CD4-positive, alpha-beta T cell treated with Interferon alpha-2 for 1 hour (primary cell): ENCODE measurements around the gene TACR1.

ENCODE experiments used
- DNase-seq, 2 donors: peaks; one replicate each; pipeline ENCODE4 v3.0.0-alpha.2; 2020 to 2022

Gene TACR1

GRCh38 chr2:75041731-75042600 lies 157.4 kb downstream of the TACR1 start:
- DNase-seq = no peak

GRCh38 chr2:75041226-75041625 lies 158.1 kb downstream of the TACR1 start:
- no peak for DNase-seq

GRCh38 chr2:75035444-75036353 lies 163.6 kb downstream of the TACR1 start:
- DNase-seq = no peak

- DNase-seq = no peak
These were observed 165.8 kb downstream of the TACR1 start for GRCh38 chr2:75033516-75033915.

GRCh38 chr2:75031906-75032803 lies 167.2 kb downstream of the TACR1 start:
- no peak for DNase-seq

GRCh38 chr2:75031171-75031570 lies 168.1 kb downstream of the TACR1 start:
- DNase-seq = no peak

GRCh38 chr2:75030218-75031009 lies 168.9 kb downstream of the TACR1 start:
- DNase-seq = no peak

GRCh38 chr2:75027886-75028285 lies 171.4 kb downstream of the TACR1 start:
- no peak for DNase-seq

- DNase-seq = no peak
These were observed 173.5 kb downstream of the TACR1 start for GRCh38 chr2:75025633-75026380.

- DNase-seq = no peak
These were observed 174.1 kb downstream of the TACR1 start for GRCh38 chr2:75025216-75025615.

GRCh38 chr2:75023666-75024455 lies 175.5 kb downstream of the TACR1 start:
- DNase-seq = no peak

GRCh38 chr2:75022516-75022915 lies 176.8 kb downstream of the TACR1 start:
- no peak for DNase-seq

- DNase-seq = no peak
These were observed 177.6 kb downstream of the TACR1 start for GRCh38 chr2:75021672-75022071.

- DNase-seq = no peak
These were observed 178.8 kb downstream of the TACR1 start for GRCh38 chr2:75020476-75020875.

GRCh38 chr2:75019790-75020189 lies 179.5 kb downstream of the TACR1 start:
- DNase-seq = no peak

GRCh38 chr2:75018162-75018561 lies 181.2 kb downstream of the TACR1 start:
- peak; percentile 14 to 41 for DNase-seq

GRCh38 chr2:75012080-75012479 lies 187.2 kb downstream of the TACR1 start:
- DNase-seq = no peak

GRCh38 chr2:75010571-75010970 lies 188.7 kb downstream of the TACR1 start:
- DNase-seq = no peak

- DNase-seq = no peak
These were observed 191.5 kb downstream of the TACR1 start for GRCh38 chr2:75007819-75008218.

GRCh38 chr2:75007061-75007460 lies 192.3 kb downstream of the TACR1 start:
- DNase-seq = no peak
